Caco-2 (cell line): ENCODE data around the gene DIO3. TPM values are rescaled to one million over a fixed set of nuclear protein-coding genes. Genes with fewer than 3 reads are reported as not detected.

Experiments
- BruUV-seq: library from RNA; stranded (reverse); fragments of 400-500 nt; replicated peaks from 2 replicates; lab custom pipeline; 2021; lab: Mats Ljungman, UMichigan
- CTCF ChIA-PET: fragments of 300-600 bp; sonication (Branson Sonifier 250); formaldehyde crosslinking; loops from one replicate; lab custom pipeline; 2022; ENCODE audit warnings: antibody characterized with exemption; lab: Charles Lee
- POLR2A ChIA-PET: fragments of 300-600 bp; sonication (Branson Sonifier 250); formaldehyde crosslinking; loops from one replicate; lab custom pipeline; 2022; ENCODE audit warnings: antibody characterized with exemption; lab: Charles Lee
- DNase-seq, 2 experiments: peaks; one replicate each; pipeline versions ENCODE4 v3.0.0 to v3.0.0-alpha.2; 2020 to 2022
- H3K27me3 ChIP-seq: replicated peaks from 2 replicates; pipeline ENCODE4 v1.6.0; 2011; ENCODE audit warnings: low read length; ENCODE audit not compliant: control insufficient read depth, insufficient read depth
- H3K36me3 ChIP-seq: 2 replicates; pipeline ENCODE4 v1.5.1; 2011; ENCODE audit warnings: low read length; ENCODE audit not compliant: control insufficient read depth, insufficient read depth
- H3K4me1 ChIP-seq: fragments of 250-450 bp; sonication (Bioruptor Pico); 2 replicates; pipeline ENCODE4 v1.5.1; 2020; ENCODE audit warnings: mild to moderate bottlenecking
- H3K4me3 ChIP-seq: 2 replicates; pipeline ENCODE4 v1.5.1; 2011; ENCODE audit warnings: low read depth, mild to moderate bottlenecking, control low read depth, low read length
- H3K9me3 ChIP-seq: fragments of 250-450 bp; sonication (Bioruptor Pico); 2 replicates; pipeline ENCODE4 v1.5.1; 2020; ENCODE audit warnings: mild to moderate bottlenecking, moderate library complexity
- H3K27ac Mint-ChIP-seq: one replicate; pipeline ENCODE4 v1.8.0; 2022; ENCODE audit warnings: mixed read lengths; ENCODE audit not compliant: unreplicated experiment
- H3K27me3 Mint-ChIP-seq: one replicate; pipeline ENCODE4 v1.8.0; 2022; ENCODE audit warnings: mixed read lengths; ENCODE audit not compliant: insufficient read depth, unreplicated experiment
- H3K36me3 Mint-ChIP-seq: one replicate; pipeline ENCODE4 v1.8.0; 2022; ENCODE audit warnings: mild to moderate bottlenecking, mixed read lengths; ENCODE audit not compliant: insufficient read depth, unreplicated experiment
- H3K4me1 Mint-ChIP-seq: one replicate; pipeline ENCODE4 v1.8.0; 2022; ENCODE audit warnings: low read depth, mixed read lengths; ENCODE audit not compliant: unreplicated experiment
- H3K4me3 Mint-ChIP-seq: one replicate; pipeline ENCODE4 v1.8.0; 2022; ENCODE audit warnings: mild to moderate bottlenecking, moderate library complexity, mixed read lengths; ENCODE audit not compliant: unreplicated experiment
- H3K9me3 Mint-ChIP-seq: one replicate; pipeline ENCODE4 v1.8.0; 2022; ENCODE audit warnings: mixed read lengths; ENCODE audit not compliant: unreplicated experiment
- CTCF ChIP-seq, 2 experiments: fragments of 200-600 bp in 1 of 2; IDR thresholded peaks; 1 replicate in 1 of 2; 2 replicates in 1 of 2; pipeline versions ENCODE4 v1.5.1 to v1.8.0; 2011 to 2022; ENCODE audit warnings: antibody characterized with exemption in 1 of 2, control low read depth in 1 of 2, inconsistent platforms in 1 of 2, low read depth in 1 of 2, low read length in 1 of 2, mild to moderate bottlenecking in 1 of 2, moderate library complexity in 1 of 2; ENCODE audit not compliant: insufficient read depth in 1 of 2, severe bottlenecking in 1 of 2, unreplicated experiment in 1 of 2
- intact Hi-C: fragments of 100-400 bp; cut with micrococcal nuclease; formaldehyde crosslinking; loops from one replicate; pipeline ENCODE4 v1.10.0; 2022; ENCODE audit not compliant: unreplicated experiment
- total RNA-seq: library from RNA; stranded (reverse); gene quantifications from 2 replicates; pipeline ENCODE4 v1.2.3, GENCODE V29; 2022

DIO3 gene
- total RNA-seq, 1 experiment from 2014 or later = 0.41 TPM

- CTCF ChIA-PET = no interaction called here
- Mint-ChIP-seq H3K9me3 (no peaks in the 10 kb centered on the region), H3K36me3 (no peaks in the 10 kb centered on the region), H3K4me1 (no peaks in the 10 kb centered on the region), H3K27ac (no peak overlapping the region), H3K4me3 (no peak overlapping the region), H3K27me3 (peaks cover 3% of the 10 kb centered on the region)
- intact Hi-C loops = no loop called here
- H3K4me1 ChIP-seq = no peaks in the 10 kb centered on the region
- POLR2A ChIA-PET = no interaction called here
- no peaks in the 10 kb centered on the region for H3K27me3 ChIP-seq
- no peak overlapping the region for H3K4me3 ChIP-seq
- H3K36me3 ChIP-seq = no peaks in the 10 kb centered on the region
- no peak for DNase-seq
- BruUV-seq = no TSS peak
- TF ChIP-seq CTCF (IDR thresholded peaks at IDR 0.05; ENCODE audit: insufficient read depth in 1 of 2, low read depth in 1 of 2, low read length in 1 of 2, severe bottlenecking in 1 of 2, unreplicated experiment in 1 of 2) = no peak
- H3K9me3 ChIP-seq = no peaks in the 10 kb centered on the region
Measured at GRCh38 chr14:101577221-101577909, 16.1 kb downstream of the DIO3 start.

- CTCF ChIA-PET = no interaction called here
Measured at GRCh38 chr14:101578489-101578888, 17.2 kb downstream of the DIO3 start.

GRCh38 chr14:101579372-101580080, 18.2 kb downstream of the DIO3 start:
- no peak overlapping the region for H3K4me3 Mint-ChIP-seq
- H3K4me1 Mint-ChIP-seq = no peaks in the 10 kb centered on the region
- H3K36me3 Mint-ChIP-seq = no peaks in the 10 kb centered on the region
- no TSS peak for BruUV-seq
- no peaks in the 10 kb centered on the region for H3K9me3 ChIP-seq
- TF ChIP-seq CTCF (IDR thresholded peaks at IDR 0.05; ENCODE audit: insufficient read depth in 1 of 2, low read depth in 1 of 2, low read length in 1 of 2, severe bottlenecking in 1 of 2, unreplicated experiment in 1 of 2) = no peak
- H3K27me3 Mint-ChIP-seq = no peaks in the 10 kb centered on the region
- H3K4me1 ChIP-seq = no peaks in the 10 kb centered on the region
- intact Hi-C loops = no loop called here
- DNase-seq = no peak
- no peak overlapping the region for H3K4me3 ChIP-seq
- no peaks in the 10 kb centered on the region for H3K36me3 ChIP-seq
- H3K27ac Mint-ChIP-seq = no peak overlapping the region
- ChIA-PET POLR2A (no interaction called here), CTCF (no interaction called here)
- H3K27me3 ChIP-seq = no peaks in the 10 kb centered on the region
- no peaks in the 10 kb centered on the region for H3K9me3 Mint-ChIP-seq

More at GRCh38 chr14:101578489-101578888, 17.2 kb downstream of the DIO3 start:
- Histone ChIP-seq H3K4me1 (no peaks in the 10 kb centered on the region), H3K36me3 (no peaks in the 10 kb centered on the region), H3K27me3 (no peaks in the 10 kb centered on the region), H3K9me3 (no peaks in the 10 kb centered on the region), H3K4me3 (no peak overlapping the region)
- Mint-ChIP-seq H3K4me3 (no peak overlapping the region), H3K9me3 (no peaks in the 10 kb centered on the region), H3K27ac (no peak overlapping the region), H3K36me3 (no peaks in the 10 kb centered on the region), H3K4me1 (no peaks in the 10 kb centered on the region), H3K27me3 (peaks cover 2% of the 10 kb centered on the region)
- POLR2A ChIA-PET = no interaction called here
- no peak for DNase-seq
- intact Hi-C loops = no loop called here
- no TSS peak for BruUV-seq
- TF ChIP-seq CTCF (IDR thresholded peaks at IDR 0.05; ENCODE audit: insufficient read depth in 1 of 2, low read depth in 1 of 2, low read length in 1 of 2, severe bottlenecking in 1 of 2, unreplicated experiment in 1 of 2) = no peak
